Kidney glomerular epithelial cell (primary cell): Measurements from ENCODE around the gene FEM1A.
"Not testable (repeated sequence)": the region's sequence is repeated elsewhere in the genome, so short reads cannot be mapped to it uniquely, and the experiment has no call there.

Experiments
- DNase-seq: peaks from one replicate; lab custom pipeline; 2025; lab: John Stamatoyannopoulos, UW

The FEM1A gene

GRCh38 chr19:4774136-4774535 is 17.4 kb upstream of the FEM1A start:
- DNase-seq, result no peak

- no peak for DNase-seq
Measured at GRCh38 chr19:4775627-4776152, 15.8 kb upstream of the FEM1A start.

- DNase-seq, result no peak
Measured at GRCh38 chr19:4776436-4777211, 14.9 kb upstream of the FEM1A start.

GRCh38 chr19:4778124-4778523 is 13.4 kb upstream of the FEM1A start:
- not testable (repeated sequence) for DNase-seq

- DNase-seq, result no peak
Measured at GRCh38 chr19:4780860-4781259, 10.7 kb upstream of the FEM1A start.

- DNase-seq, result no peak
Measured at GRCh38 chr19:4781801-4782200, 9.7 kb upstream of the FEM1A start.

GRCh38 chr19:4786412-4787016 is 5.0 kb upstream of the FEM1A start:
- not testable (repeated sequence) for DNase-seq

GRCh38 chr19:4792019-4792865 is 708 bp downstream of the FEM1A start:
- DNase-seq, result not testable (repeated sequence)

- not testable (repeated sequence) for DNase-seq
Measured at GRCh38 chr19:4792866-4793195, 1.3 kb downstream of the FEM1A start.

- DNase-seq, result not testable (repeated sequence)
Measured at GRCh38 chr19:4793278-4793677, 1.7 kb downstream of the FEM1A start.

GRCh38 chr19:4794971-4795370 is 3.4 kb downstream of the FEM1A start:
- DNase-seq, result no peak

GRCh38 chr19:4795400-4795799 is 3.9 kb downstream of the FEM1A start:
- DNase-seq, result no peak

- DNase-seq, result no peak
Measured at GRCh38 chr19:4800591-4801081, 9.1 kb downstream of the FEM1A start.

- no peak for DNase-seq
Measured at GRCh38 chr19:4801085-4801619, 9.6 kb downstream of the FEM1A start.

- no peak for DNase-seq
Measured at GRCh38 chr19:4802711-4803110, 11.2 kb downstream of the FEM1A start.

GRCh38 chr19:4803736-4804695 is 12.5 kb downstream of the FEM1A start:
- DNase-seq, result no peak

GRCh38 chr19:4805140-4805539 is 13.6 kb downstream of the FEM1A start:
- not testable (repeated sequence) for DNase-seq

GRCh38 chr19:4806384-4806783 is 14.8 kb downstream of the FEM1A start:
- DNase-seq, result no peak

GRCh38 chr19:4807188-4807587 is 15.7 kb downstream of the FEM1A start:
- DNase-seq, result no peak

GRCh38 chr19:4811328-4812131 is 20.0 kb downstream of the FEM1A start:
- DNase-seq, result peak; percentile 40
